Left renal cortex interstitium (tissue), 4 donors: ENCODE results near the gene MX2. TPM values are rescaled to one million over a fixed set of nuclear protein-coding genes. Genes with fewer than 3 reads are reported as not detected.
"Not testable (repeated sequence)": the region's sequence is repeated elsewhere in the genome, so short reads cannot be mapped to it uniquely, and the experiment has no call there.

ENCODE experiments used
- DNase-seq, 4 donors: peaks; one replicate each; pipeline ENCODE4 v3.0.0-alpha.2; 2013; ENCODE audit warnings: low read depth in 4 of 4, low spot score in 2 of 4, missing footprints in 1 of 4
- polyA plus RNA-seq, 4 donors: library from polyadenylated mRNA; unstranded; fragments of 120-200 nt; gene quantifications; one replicate each; pipeline ENCODE4 v1.2.1, GENCODE V29; 2013; ENCODE audit not compliant: insufficient read length in 4 of 4

The MX2 gene
- polyA plus RNA-seq, 4 donors: 0.94 to 2.1 (median 1.3) TPM

DNA sequence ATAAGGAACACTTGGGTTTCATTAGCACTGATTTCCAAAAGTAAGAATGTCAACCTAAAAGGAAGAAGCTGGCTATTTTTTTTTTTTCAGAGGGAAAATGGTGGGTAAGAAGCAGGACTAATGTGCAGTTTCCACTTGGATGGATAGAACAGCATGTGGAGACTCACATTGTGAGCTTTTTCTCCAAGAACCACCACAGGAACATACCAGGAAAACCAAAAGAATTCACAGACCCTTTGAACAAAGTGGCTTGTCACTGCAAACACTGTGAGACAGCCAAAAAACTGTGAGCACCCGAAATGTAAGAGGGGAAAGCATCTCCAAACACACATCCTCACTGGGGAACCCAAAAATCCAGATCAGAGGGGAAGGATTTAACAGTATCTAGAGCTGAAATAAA lies 48.5 kb downstream of the MX2 start:
- no peak for DNase-seq

- no peak for DNase-seq
Measured at GRCh38 chr21:41410767-41411448, 49.1 kb downstream of the MX2 start.

DNA sequence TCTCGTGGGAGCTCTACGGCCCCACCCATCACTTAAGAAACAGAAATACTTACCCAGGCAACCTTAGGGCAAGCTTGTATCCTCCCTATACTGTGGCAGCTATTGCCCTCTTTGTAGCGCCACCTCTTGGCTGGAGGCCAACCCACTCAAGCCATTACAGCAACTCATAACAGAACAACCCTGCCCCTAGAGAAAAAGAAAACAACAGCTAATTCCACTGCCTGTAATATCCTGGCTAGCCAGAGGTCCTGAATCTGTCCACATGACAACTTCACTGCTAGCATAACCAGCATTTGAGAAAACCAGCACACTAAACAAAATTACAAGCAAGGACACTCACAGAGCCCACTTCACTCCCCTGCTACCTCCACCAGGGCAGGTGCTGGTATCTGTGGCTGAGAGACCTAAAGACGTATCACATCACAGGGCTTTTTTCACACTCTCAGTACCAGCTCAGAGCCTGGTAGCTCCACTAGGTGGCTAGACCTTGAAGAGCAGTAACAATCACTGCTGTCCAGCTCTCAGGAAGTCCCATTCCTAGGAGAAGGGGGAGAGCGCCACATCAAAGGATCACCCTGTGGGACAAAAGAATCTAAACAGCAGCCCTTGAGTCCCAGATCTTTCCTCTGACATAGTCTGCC lies 49.7 kb downstream of the MX2 start:
- no peak for DNase-seq

GRCh38 chr21:41417505-41417904 lies 55.7 kb downstream of the MX2 start:
- not testable (repeated sequence) for DNase-seq

GRCh38 chr21:41418393-41418792 lies 56.6 kb downstream of the MX2 start:
- no peak for DNase-seq

DNA sequence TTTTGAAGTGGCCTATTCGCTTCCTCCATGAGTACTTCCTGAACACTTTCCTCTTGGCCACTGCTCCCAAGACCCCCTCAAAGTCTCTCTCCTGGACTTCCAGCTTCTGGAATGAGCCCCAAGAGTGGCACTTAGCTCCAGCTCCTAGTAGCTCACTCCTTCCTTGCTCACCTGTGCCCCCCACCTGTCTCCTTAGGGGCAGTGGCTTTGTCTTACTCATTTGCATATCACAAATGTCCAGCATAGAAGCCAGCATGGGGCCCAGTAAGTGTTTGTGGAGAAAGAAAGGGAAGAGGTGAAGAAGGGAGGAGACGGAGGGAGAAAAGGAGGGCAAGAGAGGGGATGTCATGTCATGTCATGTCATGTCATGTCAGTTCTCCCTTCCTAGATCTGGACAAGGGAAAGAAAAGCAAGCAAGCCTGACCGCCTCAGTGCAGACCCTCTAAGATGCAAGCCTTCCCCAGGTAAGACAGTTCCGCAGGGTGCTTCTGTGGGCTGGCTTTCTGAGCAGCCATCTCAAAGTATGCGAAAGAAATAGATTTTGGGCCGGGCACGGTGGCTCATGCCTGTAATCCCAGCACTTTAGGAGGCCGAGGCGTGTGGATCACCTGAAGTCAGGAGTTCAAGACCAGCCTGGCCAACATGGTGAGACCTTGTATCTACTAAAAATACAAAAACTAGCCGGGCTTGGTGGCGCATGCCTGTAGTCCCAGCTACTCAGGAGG lies 57.3 kb downstream of the MX2 start:
- no peak for DNase-seq

- peak; percentile 67 to 88 (median 78) for DNase-seq
Measured at GRCh38 chr21:41419921-41420862, 58.4 kb downstream of the MX2 start.

DNA sequence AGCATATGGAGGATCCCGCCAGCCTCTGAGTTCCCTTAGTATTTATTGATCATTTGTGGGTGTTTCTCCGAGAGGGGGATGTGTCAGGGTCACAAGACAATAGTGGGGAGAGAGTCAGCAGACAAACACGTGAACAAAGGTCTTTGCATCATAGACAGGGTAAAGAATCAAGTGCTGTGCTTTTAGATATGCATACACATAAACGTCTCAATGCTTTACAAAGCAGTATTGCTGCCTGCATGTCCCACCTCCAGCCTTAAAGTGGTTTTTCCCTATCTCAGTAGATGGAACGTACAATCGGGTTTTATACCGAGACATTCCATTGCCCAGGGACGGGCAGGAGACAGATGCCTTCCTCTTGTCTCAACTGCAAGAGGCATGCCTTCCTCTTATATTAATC lies 59.2 kb downstream of the MX2 start:
- DNase-seq: not testable (repeated sequence)

GRCh38 chr21:41422546-41423304 lies 60.9 kb downstream of the MX2 start:
- no peak for DNase-seq

- not testable (repeated sequence) for DNase-seq
Measured at GRCh38 chr21:41423305-41423636, 61.4 kb downstream of the MX2 start.

DNA sequence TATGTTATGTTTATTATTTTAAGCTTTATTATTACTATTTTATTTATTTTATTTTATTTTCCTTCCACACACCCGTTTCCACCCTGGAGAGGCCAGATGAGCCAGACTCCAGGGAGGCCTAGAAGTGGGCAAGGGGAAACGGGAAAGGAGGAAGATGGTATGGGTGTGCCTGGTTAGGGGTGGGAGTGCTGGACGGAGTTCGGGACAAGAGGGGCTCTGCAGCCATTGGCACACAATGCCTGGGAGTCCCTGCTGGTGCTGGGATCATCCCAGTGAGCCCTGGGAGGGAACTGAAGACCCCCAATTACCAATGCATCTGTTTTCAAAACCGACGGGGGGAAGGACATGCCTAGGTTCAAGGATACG lies 63.7 kb downstream of the MX2 start:
- no peak for DNase-seq

DNA sequence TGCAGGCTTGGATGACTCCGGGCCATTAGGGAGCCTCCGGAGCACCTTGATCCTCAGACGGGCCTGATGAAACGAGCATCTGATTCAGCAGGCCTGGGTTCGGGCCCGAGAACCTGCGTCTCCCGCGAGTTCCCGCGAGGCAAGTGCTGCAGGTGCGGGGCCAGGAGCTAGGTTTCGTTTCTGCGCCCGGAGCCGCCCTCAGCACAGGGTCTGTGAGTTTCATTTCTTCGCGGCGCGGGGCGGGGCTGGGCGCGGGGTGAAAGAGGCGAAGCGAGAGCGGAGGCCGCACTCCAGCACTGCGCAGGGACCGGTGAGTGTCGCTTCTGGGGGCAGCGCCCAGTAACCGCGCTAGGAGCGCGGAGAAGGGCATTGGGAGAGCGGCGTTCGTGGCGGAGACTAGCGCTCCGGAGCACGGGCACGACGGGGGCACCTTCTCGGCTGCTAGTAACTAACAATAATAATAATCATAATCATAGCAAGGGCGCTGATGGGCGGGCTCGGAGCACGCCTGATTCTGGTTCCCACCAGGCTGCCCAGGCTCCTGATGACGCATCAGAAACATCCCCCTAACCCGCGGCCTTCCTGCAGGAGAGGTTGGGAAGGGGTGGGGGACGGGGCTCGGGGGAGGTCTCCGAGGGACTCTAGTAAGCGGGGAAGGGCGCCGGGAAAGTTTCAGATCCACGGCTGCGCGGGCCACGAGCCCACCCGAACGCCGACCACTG lies 64.3 kb downstream of the MX2 start, which contains the start of gene MX1:
TSS of gene MX1 (plus strand) at position 286 of the 722 bp plus-strand sequence. CDS start 5,832 bp downstream, outside the sequence.
- DNase-seq: no peak

DNA sequence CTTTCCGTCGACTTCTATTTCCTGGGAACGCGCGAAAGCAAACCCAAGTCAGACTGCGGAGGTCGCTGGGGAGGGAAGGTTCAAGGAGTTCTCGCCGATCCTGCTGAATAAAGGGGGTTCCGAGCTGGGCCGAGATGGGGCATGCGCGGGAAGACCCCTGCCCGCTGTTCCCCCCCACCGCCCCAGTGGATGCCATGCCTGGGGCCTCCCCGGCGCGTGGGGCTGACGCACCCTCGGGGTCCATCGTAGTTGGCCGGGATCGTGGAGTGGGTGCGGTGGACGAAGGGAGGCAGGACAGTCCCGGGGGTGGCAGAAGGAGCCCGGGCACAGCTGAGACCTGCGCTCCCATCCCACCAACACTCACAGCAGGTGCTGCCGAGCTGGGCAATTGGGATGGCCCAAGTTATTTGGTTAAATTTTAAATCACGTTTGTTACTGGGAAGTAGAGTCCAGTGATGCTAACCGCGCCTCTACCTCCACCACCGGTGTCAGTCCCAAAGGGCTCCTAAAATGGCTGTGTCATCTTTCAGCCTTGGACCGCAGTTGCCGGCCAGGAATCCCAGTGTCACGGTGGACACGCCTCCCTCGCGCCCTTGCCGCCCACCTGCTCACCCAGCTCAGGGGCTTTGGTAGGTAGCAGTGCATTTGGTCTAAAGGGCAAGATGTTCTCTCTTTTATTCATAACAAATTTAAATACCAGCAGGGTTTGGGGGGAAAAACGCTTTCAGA lies 65.0 kb downstream of the MX2 start:
- no peak for DNase-seq

GRCh38 chr21:41427556-41427955 lies 65.7 kb downstream of the MX2 start:
- no peak for DNase-seq

DNA sequence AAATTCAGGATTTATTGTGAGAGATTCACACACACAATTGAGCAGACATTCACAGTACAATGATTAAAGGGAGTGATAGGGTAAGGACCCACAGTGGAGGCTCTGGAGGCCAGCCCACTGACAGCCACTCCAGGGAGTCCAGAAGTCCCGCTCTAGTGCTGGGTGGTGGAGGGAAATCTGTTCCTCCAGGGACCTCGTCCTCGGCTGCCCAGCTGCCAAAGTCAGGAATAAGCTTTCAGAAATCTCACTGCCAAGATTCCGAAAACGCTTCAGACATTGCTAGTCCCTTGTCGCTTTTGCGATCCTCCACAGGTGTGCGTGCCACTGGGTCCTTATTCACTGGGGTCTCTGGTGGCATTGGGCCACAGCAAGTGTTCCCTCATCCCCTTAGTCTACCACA lies 66.5 kb downstream of the MX2 start:
- no peak for DNase-seq

DNA sequence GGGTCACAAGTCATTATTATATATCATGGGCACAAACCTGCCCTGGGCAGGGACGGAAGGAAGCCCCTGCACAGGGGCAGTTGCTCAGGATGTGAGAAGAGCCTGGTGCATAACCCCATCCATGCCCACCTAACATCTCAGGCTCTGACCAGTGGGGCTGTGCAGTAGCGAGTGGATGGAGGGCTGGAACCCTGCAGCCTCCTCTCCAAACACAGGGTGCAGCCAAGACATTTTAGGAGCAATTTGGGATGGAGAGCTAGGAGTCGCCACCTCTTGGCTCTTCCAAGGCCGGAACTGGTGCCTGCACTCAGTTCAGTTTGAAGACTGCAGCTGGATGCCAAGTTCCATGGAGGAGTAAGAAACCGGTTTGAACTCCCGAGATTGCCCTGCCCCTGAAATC lies 67.0 kb downstream of the MX2 start:
- DNase-seq: no peak

DNA sequence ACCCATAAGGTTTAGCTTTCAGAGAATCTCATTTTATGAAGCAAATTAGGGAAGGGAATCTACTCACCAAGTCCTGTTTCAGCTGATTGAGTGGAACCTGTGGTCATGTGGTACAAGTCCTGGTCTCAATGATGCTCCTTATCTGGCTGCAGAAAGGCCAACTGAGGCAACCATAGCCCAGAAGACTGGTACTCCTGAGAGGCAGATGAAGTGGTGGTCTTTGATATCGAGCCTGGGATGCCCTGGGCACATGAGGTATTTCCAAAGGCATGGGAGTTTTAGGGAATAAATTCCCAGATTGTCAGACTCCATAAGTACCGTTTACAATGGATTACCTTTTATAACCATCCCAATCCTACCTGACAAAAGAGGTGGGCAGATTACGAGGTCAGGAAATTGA lies 67.5 kb downstream of the MX2 start:
- no peak for DNase-seq

DNA sequence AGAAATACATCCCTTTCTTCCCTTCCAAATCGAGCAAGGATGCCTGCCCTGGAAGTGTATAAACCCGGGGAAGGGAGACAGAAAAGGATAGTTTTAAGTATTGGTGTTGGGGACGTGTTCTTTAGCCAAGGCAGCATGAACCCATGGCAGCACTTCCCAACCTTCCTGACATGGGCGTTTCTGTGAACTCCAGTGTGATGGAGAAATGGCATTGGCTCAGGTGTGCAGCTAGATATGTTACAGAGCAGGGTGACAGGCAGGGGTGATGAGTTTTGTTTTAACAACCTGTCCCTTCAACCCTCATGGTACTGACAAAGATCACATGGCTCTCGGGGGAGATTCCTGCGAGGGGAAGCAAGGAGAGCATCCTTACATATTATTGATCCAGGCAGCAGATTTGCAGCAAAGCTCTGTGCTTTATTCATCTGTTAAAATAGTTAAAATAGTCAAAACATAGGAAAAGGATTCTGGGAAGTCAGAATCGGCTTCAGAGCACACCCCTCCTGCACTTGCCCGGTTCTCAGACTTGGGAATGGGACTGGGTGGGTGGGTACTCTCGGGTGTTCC lies 68.2 kb downstream of the MX2 start:
- DNase-seq: no peak
